Left forelimb (tissue), 1 donor: ENCODE results near the gene HECTD1.
"Not testable (repeated sequence)": the region's sequence is repeated elsewhere in the genome, so short reads cannot be mapped to it uniquely, and the experiment has no call there.

Experiments
- DNase-seq: peaks from one replicate; pipeline ENCODE4 v3.0.0-alpha.2; 2018; ENCODE audit warnings: low spot score

Gene HECTD1

GRCh38 chr14:31092160-31092708 lies 115.4 kb downstream of the HECTD1 start:
- no peak for DNase-seq

DNA sequence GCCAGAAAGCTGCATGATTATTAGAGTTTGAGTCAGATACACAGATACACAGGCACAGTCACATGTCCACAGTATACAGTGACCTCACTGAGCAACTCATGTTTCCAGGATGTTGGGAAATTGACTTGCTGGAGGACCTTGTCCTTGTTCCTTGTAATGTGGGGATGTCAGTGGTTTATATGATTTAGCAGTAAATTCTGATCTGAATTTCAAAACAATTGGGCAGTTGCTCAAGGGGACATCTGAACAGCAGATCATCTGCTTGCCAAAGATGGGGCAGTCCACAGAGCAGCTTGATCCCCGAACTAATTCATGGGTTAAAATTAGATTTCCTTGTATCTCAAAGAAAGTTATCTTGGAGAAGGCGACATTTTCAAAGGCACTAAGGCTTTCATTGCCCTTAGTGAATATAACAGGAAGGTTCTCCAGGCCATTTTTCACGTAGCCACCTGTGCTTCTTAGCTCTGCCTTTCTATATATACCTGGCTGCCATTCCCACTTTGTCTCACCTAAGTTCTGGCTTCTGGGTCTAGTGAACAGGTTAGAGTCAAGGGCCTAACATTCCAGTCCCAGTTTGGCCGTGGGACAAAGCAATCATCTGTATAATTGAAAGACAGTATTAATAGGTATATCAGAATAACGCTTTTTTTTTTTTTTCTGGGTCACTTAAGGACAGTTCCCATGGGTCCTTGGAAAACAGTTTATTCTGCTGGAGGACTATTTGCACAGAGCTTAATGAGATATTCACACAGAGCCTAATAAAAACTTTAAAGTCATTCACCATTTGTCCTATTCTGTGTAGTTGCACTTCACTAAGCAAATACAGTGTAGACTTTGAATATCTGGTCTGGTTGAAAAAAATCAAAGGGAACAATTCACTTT lies 116.5 kb downstream of the HECTD1 start:
- no peak for DNase-seq

- DNase-seq: not testable (repeated sequence)
Observed at GRCh38 chr14:31086466-31086865, 121.1 kb downstream of the HECTD1 start.

- no peak for DNase-seq
Observed at GRCh38 chr14:31085027-31085426, 122.6 kb downstream of the HECTD1 start.

DNA sequence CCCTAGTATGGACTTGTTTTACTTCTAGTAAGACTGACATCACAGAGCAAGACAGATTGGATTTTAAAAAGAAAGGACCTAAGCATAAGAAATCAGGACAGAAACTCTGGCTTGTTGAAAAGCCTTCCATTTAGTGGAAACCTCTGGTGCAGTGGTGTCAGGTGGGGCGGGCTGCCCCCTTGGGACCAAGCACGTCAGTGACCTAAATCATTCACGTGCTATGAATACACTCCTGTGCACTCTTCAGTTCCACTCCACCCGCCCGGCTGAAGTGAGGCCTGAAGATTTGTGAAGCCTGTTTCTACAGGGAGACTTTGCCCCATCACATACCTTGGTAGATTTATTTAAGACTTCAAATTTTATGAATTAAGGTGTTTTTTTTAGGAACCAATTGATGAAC lies 123.2 kb downstream of the HECTD1 start:
- DNase-seq: no peak

GRCh38 chr14:31083781-31084180 lies 123.8 kb downstream of the HECTD1 start:
- DNase-seq: no peak

DNA sequence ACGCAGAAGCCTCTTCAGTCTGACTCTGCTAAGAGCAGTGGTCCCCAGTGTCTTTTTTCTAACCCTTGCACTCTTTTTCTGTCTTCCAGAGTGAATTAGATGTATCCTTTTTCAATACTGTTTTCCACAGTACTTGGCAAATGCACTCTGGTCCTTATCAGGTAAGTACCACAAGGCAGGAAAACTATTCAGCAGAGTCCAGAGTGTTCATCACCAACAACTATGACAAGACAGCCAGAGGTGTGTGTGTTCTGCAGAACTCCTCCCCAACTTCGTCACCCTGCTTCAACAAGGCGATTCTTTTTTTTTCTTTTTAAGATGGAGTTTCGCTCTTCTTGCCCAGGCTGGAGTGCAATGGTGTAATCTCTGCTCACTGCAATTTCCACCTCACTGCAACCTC lies 127.1 kb downstream of the HECTD1 start:
- DNase-seq: no peak

DNA sequence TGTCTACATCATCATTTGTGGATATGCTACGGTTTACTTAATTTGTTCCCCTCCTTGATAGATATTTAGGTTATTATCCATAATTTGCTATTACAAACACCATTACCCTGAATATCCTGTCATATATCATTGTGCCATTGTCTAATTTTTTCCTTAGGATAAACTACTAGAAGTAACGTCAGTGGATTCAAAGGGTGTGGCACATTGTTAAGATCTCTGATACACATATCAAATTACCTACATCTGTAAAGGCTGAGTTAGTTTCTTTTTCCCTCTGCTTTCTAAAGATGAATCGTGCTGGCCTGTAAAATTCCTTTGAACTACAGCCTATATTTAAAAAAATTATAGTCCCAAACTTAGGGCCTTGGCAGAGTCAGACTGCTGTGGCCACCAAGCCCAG lies 127.5 kb downstream of the HECTD1 start:
- no peak for DNase-seq

GRCh38 chr14:31078766-31079165 lies 128.8 kb downstream of the HECTD1 start:
- no peak for DNase-seq

- DNase-seq: no peak
Observed at GRCh38 chr14:31075144-31075543, 132.4 kb downstream of the HECTD1 start.

GRCh38 chr14:31071151-31071550 lies 136.4 kb downstream of the HECTD1 start:
- DNase-seq: no peak

- no peak for DNase-seq
Observed at GRCh38 chr14:31070431-31070830, 137.2 kb downstream of the HECTD1 start.

DNA sequence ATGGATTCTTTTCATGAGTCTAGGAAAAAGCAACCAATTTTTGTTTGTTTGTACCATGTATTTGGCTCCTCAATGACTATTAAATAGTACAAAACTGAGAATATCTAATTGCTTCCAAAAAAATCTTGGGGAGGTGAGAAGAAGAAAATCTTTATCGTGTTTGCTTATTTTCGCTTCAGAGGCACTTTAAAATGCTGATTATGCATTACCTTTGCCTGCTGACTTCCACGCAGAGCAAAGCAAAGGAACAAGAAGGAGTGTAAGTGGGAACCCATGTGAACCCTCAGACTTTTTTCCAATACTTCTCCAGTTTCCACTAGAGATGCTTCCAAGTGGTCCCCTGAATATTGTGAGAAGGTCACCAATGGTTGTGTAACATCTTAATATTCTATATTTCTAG lies 138.2 kb downstream of the HECTD1 start:
- DNase-seq: no peak

- DNase-seq: no peak
Observed at GRCh38 chr14:31068235-31068634, 139.4 kb downstream of the HECTD1 start.

- not testable (repeated sequence) for DNase-seq
Observed at GRCh38 chr14:31062908-31063307, 144.7 kb downstream of the HECTD1 start.

DNA sequence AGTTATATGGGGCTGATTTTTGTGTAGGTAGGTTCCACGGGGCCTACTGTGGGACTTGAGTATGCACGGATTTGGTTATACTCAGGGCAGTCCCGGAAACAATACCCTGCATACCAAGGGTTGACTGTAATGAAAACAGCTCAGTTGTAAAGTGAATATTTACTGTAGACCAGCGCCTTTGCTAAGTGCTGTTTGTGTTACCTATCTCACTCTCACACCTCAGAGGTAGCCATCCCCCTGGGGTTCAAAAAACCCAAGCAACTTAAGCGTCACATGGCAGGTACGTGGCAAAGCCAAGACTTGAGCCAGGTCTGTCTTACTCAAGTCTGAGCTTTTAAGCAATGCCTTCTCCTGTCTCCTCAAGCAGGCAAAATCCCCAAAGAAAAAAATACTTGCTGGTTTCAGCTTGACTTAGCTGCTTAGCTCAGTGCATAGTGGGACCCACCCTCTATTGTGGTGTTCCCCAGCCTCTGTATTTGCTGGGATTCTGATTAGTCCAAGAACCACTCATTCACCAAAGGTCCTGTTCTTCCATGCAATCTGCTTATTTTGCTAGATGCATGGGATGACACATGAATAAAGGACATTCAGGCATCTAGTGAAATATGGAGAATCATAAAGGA lies 147.2 kb downstream of the HECTD1 start:
- no peak for DNase-seq

DNA sequence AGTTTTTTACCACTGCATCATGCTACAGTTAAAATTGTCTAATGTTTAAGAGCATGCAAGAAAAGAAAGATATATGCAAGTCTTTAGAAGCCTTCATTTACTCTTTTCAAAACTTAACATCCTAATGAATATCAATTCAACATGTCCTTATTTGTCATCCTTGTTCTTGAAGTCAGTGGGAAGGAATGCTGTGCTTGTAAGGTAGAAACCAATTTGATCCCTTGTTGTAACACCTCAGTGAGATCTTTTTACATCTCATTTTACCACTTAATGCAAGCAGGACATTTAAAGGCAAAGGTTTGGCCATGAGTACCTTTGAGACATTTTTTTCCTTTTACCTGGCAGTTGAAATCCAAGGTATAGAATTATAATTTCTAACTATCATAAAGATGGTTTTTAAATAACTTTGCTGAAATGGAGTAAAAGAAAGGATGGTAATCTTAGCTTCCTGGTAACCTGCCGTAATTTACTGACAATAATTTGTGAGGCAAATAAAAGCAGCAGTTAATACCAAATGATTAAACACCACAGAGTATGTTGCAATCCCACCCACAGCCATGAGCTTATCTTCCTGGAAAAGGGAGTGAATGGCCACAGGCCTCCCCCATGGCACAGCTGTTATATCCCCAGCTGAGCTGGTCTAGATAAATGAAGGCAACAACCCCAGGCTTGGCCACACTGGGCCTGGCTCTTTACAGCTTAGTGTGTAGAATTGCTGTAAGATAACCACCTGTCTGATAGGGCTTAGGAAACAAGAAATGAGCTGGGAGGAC lies 148.3 kb downstream of the HECTD1 start:
- DNase-seq: no peak

DNA sequence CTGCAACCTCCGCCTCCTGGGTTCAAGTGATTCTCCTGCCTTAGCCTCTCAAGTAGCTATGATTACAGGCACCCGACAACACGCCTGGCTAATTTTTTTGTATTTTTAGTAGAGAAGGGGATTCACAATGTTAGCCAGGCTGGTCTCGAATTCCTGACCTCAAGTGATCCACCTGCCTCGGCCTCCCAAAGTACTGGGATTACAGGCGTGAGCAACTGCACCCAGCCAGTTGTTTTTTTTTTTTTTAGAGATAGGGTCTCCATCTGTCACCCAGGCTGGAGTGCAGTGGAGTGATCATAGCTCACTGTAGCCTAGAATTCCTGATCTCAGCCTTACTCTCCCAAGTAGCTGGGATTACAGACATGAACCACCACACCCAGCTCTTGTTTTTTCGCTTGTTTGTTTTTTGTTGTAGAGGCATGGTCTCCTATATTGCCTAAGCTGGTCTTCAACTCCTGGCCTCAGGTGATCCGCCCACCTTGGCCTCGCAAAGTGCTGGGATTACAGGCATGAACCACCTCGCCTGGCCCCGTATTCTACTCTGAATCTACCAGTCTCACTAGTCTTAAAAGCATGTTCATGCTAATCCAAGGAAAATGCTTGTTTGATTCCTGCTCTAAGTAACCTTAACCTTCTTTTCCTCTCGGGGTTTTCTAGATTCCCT lies 149.8 kb downstream of the HECTD1 start:
- no peak for DNase-seq

- no peak for DNase-seq
Observed at GRCh38 chr14:31057035-31057434, 150.6 kb downstream of the HECTD1 start.

- not testable (repeated sequence) for DNase-seq
Observed at GRCh38 chr14:31052905-31053586, 154.5 kb downstream of the HECTD1 start.

DNA sequence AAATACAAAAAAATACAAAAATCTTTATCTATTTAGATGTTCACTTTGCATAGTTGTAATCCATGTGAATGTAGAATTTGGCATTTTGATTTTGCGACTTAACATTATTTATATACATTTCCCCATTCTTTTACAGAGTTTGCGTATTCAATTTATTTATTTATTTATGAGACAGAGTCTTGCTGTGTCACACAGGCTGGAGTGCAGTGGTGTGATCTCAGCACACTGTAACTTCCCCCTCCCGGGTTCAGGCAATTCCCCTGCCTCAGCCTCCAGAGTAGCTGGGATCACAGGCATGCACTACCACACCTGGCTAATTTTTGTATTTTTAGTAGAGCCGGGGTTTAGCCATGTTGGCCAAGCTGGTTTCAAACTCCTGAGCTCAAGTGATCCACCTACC lies 156.1 kb downstream of the HECTD1 start:
- DNase-seq: no peak
